ENCODE measurements around the gene ZNF207. TPM values are rescaled to one million over a fixed set of nuclear protein-coding genes. Genes with fewer than 3 reads are reported as not detected.
"Not testable (repeated sequence)": the region's sequence is repeated elsewhere in the genome, so short reads cannot be mapped to it uniquely, and the experiment has no call there.

ZNF207 gene
- total RNA-seq, 4 donors from 2014 or later: 101 to 181 (median 137) TPM

GRCh38 chr17:32386844-32387243 lies 36.9 kb downstream of the ZNF207 start:
- TF ChIP-seq POLR2A (IDR thresholded peaks at IDR 0.05): no peak
- no peaks in the 10 kb centered on the region for H3K27me3 ChIP-seq
- H3K4me3 ChIP-seq: no peak overlapping the region
- DNase-seq: no peak
- H3K9me3 ChIP-seq: no peaks in the 10 kb centered on the region
- intact Hi-C loops (cut with DNase I): no loop called here
- H3K36me3 ChIP-seq: peaks cover 0 to 46% (median 0%) of the 10 kb centered on the region in 3 donors
- no peak overlapping the region for H3K27ac ChIP-seq
- H3K4me1 ChIP-seq: peaks cover 0 to 6% (median 0%) of the 10 kb centered on the region in 3 donors

GRCh38 chr17:32388128-32388527 lies 38.2 kb downstream of the ZNF207 start:
- intact Hi-C loops (cut with DNase I); DNase-seq; H3K27ac ChIP-seq: not testable (repeated sequence)

GRCh38 chr17:32388613-32389459 lies 38.9 kb downstream of the ZNF207 start:
- H3K36me3 ChIP-seq: peaks cover 0 to 26% (median 0%) of the 10 kb centered on the region in 3 donors
- 81 to 88% methylated on average over 6 of the region's 6 CpGs for WGBS, 2 donors
- H3K4me1 ChIP-seq: no peaks in the 10 kb centered on the region
- intact Hi-C loops (cut with DNase I): no loop called here
- no peaks in the 10 kb centered on the region for H3K9me3 ChIP-seq
- H3K4me3 ChIP-seq: no peak overlapping the region
- no peak for TF ChIP-seq CTCF (IDR thresholded peaks at IDR 0.05)
- no peaks in the 10 kb centered on the region for H3K27me3 ChIP-seq
- no peak for DNase-seq
- H3K27ac ChIP-seq: no peak overlapping the region

More at GRCh38 chr17:32388128-32388527, 38.2 kb downstream of the ZNF207 start:
- H3K4me1 ChIP-seq, H3K9me3 ChIP-seq, H3K4me3 ChIP-seq, H3K27me3 ChIP-seq: not testable (repeated sequence)
- peaks cover 0 to 33% (median 0%) of the 10 kb centered on the region in 3 donors for H3K36me3 ChIP-seq
- 97 to 98% methylated on average over 14 of the region's 14 CpGs for WGBS, 2 donors

- no peak overlapping the region for H3K4me3 ChIP-seq
- no peak for DNase-seq
- H3K36me3 ChIP-seq: peaks cover 0 to 14% (median 0%) of the 10 kb centered on the region in 3 donors
- intact Hi-C loops (cut with DNase I): no loop called here
- H3K27ac ChIP-seq: no peak overlapping the region
- no peaks in the 10 kb centered on the region for H3K27me3 ChIP-seq
- no peaks in the 10 kb centered on the region for H3K4me1 ChIP-seq
- H3K9me3 ChIP-seq: no peaks in the 10 kb centered on the region
- WGBS, 2 donors: 59 to 87% methylated on average over 3 to 5 of the region's 5 CpGs
- no peak for TF ChIP-seq POLR2A (IDR thresholded peaks at IDR 0.05)
- no peak for TF ChIP-seq CTCF (IDR thresholded peaks at IDR 0.05)
These were observed 43.9 kb downstream of the ZNF207 start for GRCh38 chr17:32393904-32394303.

- DNase-seq: no peak
These were observed 46.4 kb downstream of the ZNF207 start for GRCh38 chr17:32396343-32396742.

More at GRCh38 chr17:32396343-32396742, 46.4 kb downstream of the ZNF207 start:
- H3K27me3 ChIP-seq: no peaks in the 10 kb centered on the region
- H3K4me3 ChIP-seq: no peak overlapping the region
- intact Hi-C loops (cut with DNase I): no loop called here
- H3K9me3 ChIP-seq: no peaks in the 10 kb centered on the region
- H3K27ac ChIP-seq: no peak overlapping the region
- WGBS, 2 donors: 96 to 97% methylated on average over 3 to 5 of the region's 5 CpGs
- TF ChIP-seq CTCF (IDR thresholded peaks at IDR 0.05) (no peak), POLR2A (IDR thresholded peaks at IDR 0.05) (no peak)
- no peaks in the 10 kb centered on the region for H3K4me1 ChIP-seq
- H3K36me3 ChIP-seq: no peaks in the 10 kb centered on the region

All from esophagus squamous epithelium (tissue), 5 donors.